AG09309 (cell line): ENCODE data around the gene LAGE3.

ENCODE experiments used
- DNase-seq: peaks from one replicate; pipeline ENCODE4 v3.0.0-alpha.2; 2010; ENCODE audit warnings: low read depth
- H3K4me3 ChIP-seq: 2 replicates; pipeline ENCODE4 v1.5.1; 2011; ENCODE audit warnings: mild to moderate bottlenecking, low read depth, low read length, moderate library complexity; ENCODE audit not compliant: control insufficient read depth
- TF ChIP-seq, protein P1 (sequence below): IDR thresholded peaks from 2 replicates; pipeline ENCODE4 v1.5.1; 2011; ENCODE audit warnings: mild to moderate bottlenecking, low read depth, low read length, inconsistent platforms; ENCODE audit not compliant: insufficient read depth, control insufficient read depth; ENCODE audit errors: missing control alignments

Gene LAGE3

DNA sequence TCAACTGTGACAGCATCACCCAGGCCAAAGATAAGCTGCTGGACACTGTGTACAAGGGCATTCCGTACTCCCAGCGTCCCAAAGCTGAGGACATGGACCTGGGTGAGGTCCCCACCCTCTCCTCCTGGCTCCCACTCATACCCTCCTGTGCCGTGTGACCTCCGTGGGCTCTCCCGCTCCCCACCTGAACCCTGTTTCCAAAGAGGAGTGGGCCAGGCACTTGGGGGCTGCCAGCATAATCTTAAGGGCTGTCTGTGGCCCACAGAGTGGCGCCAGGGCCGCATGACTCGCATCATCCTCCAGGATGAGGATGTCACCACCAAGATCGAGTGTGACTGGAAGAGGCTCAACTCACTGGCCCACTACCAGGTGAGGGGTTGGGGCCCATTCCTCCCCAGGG, 10.0 kb downstream of the LAGE3 start:
- no peak overlapping the region for H3K4me3 ChIP-seq
- TF ChIP-seq, protein P1, sequence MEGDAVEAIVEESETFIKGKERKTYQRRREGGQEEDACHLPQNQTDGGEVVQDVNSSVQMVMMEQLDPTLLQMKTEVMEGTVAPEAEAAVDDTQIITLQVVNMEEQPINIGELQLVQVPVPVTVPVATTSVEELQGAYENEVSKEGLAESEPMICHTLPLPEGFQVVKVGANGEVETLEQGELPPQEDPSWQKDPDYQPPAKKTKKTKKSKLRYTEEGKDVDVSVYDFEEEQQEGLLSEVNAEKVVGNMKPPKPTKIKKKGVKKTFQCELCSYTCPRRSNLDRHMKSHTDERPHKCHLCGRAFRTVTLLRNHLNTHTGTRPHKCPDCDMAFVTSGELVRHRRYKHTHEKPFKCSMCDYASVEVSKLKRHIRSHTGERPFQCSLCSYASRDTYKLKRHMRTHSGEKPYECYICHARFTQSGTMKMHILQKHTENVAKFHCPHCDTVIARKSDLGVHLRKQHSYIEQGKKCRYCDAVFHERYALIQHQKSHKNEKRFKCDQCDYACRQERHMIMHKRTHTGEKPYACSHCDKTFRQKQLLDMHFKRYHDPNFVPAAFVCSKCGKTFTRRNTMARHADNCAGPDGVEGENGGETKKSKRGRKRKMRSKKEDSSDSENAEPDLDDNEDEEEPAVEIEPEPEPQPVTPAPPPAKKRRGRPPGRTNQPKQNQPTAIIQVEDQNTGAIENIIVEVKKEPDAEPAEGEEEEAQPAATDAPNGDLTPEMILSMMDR = no peak
- no peak for DNase-seq

DNA sequence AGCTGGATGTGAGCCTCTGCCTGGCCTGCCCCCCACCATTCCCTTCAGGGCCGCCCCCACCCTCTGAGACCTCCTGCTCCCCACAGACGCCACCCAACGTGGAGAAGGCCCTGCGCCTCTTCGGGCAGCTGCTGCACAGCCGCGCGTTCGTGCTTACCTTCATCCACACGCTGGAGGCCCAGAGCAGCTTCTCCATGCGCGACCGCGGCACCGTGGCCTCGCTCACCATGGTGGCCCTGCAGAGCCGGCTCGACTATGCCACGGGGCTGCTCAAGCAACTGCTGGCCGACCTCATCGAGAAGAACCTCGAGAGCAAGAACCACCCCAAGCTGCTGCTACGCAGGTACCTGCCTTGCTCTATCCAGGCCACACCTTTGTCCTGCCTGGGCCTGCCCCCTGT, 10.9 kb downstream of the LAGE3 start:
- TF ChIP-seq, protein P1 = no peak
- no peak overlapping the region for H3K4me3 ChIP-seq
- no peak for DNase-seq

DNA sequence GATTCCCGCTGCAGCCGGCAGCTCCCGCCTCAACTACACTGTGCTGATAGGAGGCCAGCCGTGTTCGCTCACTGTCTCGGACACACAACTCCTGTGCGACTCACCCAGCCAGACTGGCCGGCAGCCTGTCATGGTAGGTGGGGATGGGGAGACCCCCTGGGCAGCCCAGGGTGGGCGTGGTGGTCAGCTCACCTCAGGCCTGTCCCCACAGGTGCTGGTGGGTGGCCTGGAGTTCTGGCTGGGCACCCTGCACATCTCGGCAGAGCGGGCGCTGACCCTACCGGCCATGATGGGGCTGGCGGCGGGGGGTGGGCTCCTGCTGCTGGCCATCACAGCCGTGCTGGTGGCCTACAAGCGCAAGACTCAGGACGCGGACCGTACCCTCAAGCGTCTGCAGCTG, 11.5 kb downstream of the LAGE3 start:
- DNase-seq = no peak
- no peak overlapping the region for H3K4me3 ChIP-seq
- TF ChIP-seq, protein P1 = no peak

DNA sequence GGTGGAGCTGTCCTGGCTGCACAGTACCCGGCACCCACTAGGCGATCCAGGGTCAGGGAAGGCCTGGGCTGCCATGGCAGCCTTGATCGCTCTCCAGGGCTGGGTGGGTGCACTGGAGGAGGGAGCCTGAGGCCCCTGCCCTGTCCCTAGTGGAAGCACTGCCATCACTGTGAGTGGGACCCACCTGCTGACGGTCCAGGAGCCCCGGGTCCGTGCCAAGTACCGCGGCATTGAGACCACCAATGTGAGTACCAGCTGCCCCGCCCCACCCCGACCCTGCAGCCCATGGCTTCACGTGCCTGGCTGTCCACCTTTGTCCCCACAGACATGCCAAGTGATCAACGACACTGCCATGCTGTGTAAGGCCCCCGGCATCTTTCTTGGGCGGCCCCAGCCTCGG, 12.2 kb downstream of the LAGE3 start:
- TF ChIP-seq, protein P1 = no peak
- no peak overlapping the region for H3K4me3 ChIP-seq
- DNase-seq = no peak

DNA sequence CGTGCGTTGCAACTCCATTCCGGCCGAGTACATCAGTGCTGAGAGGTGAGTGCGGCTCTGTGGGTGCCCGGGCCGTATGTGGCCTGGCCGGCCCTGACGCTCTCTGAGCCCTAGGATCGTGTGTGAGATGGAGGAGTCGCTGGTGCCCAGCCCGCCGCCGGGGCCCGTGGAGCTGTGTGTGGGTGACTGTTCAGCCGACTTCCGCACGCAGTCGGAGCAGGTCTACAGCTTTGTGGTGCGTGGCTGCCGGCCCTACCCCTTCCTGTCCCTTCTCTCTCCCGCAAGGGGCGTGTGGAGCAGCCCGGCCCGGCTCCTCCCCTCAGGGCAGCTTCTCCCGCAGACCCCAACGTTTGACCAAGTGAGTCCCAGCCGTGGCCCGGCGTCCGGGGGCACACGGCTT, 13.0 kb downstream of the LAGE3 start:
- TF ChIP-seq, protein P1 = no peak
- no peak overlapping the region for H3K4me3 ChIP-seq
- no peak for DNase-seq

DNA sequence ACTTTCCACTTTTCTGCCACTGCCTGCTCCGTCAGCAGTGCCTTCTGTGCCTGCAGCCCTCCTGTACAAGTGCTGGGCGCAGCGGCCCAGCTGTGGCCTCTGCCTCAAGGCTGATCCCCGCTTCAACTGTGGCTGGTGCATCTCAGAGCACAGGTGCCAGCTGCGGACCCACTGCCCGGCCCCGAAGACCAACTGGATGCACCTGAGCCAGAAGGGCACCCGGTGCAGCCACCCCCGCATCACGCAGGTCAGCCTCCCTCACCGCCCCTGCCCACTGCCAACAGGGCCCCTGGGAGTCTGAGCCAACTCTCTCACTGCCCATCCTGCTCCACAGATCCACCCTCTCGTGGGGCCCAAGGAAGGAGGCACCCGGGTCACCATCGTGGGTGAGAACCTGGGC, 13.5 kb downstream of the LAGE3 start:
- TF ChIP-seq, protein P1 = no peak
- H3K4me3 ChIP-seq = no peak overlapping the region
- no peak for DNase-seq

DNA sequence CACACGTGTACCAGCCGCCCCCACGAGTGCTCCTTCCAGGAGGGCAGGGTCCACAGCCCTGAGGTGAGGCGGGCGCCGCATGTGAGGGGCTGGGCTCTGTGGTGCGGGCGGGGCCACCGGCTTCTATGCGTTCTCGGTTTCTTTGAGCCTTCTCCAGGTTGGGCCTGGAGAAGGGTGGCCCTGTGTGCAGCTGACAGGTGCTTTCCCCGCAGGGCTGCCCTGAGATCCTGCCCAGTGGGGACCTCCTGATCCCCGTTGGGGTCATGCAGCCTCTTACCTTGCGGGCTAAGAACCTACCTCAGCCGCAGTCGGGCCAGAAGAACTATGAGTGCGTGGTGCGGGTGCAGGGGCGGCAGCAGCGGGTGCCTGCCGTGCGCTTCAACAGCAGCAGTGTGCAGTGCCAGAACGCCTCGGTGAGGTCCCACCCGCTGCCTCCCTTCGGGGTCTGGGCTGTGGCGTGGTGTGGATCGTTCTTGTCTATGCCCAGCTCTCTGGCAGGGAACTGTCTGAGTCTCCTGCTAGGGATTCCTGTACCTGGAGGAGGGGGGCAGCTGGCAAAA, 14.2 kb downstream of the LAGE3 start:
- H3K4me3 ChIP-seq = no peak overlapping the region
- TF ChIP-seq, protein P1 = no peak
- no peak for DNase-seq
